Measurements from ENCODE around the gene CYP21A2. TPM values are rescaled to one million over a fixed set of nuclear protein-coding genes. Genes with fewer than 3 reads are reported as not detected.
A peak's percentile ranks its signal among the peaks of the same experiment; 100 is the strongest.

CYP21A2 gene
- total and polyA plus RNA-seq, 12 donors: 0.19 to 1.9 (median 0.62) TPM; not detected in 5

- no peak for TF ChIP-seq CTCF (IDR thresholded peaks at IDR 0.05)
- WGBS, 2 donors: 92% methylated on average over 22 of the region's 22 CpGs
- DNase-seq (no peak), ATAC-seq (no peak)
- peak overlapping the region in 2 of 10 donors; percentile 34 to 78 for H3K27ac ChIP-seq
- H3K27me3 ChIP-seq: peaks cover 0 to 27% (median 3%) of the 10 kb centered on the region in 7 donors
- H3K4me1 ChIP-seq: peaks cover 5 to 53% (median 25%) of the 10 kb centered on the region in 9 donors
- no peaks in the 10 kb centered on the region for H3K9me3 ChIP-seq
- H3K4me3 ChIP-seq: no peak overlapping the region
- intact Hi-C loops (cut with DNase I): no loop called here
- peaks cover 0 to 89% (median 9%) of the 10 kb centered on the region in 9 donors for H3K36me3 ChIP-seq
Observed at GRCh38 chr6:32083812-32084768, 45.9 kb downstream of the CYP21A2 start.

- DNase-seq (no peak), ATAC-seq (no peak)
- no peak overlapping the region for H3K27ac ChIP-seq
- H3K9me3 ChIP-seq: no peaks in the 10 kb centered on the region
- TF ChIP-seq CTCF (IDR thresholded peaks at IDR 0.05): no peak
- H3K4me1 ChIP-seq: peaks cover 5 to 53% (median 25%) of the 10 kb centered on the region in 9 donors
- intact Hi-C loops (cut with DNase I): no loop called here
- peaks cover 0 to 89% (median 6%) of the 10 kb centered on the region in 9 donors for H3K36me3 ChIP-seq
- peaks cover 0 to 27% (median 3%) of the 10 kb centered on the region in 7 donors for H3K27me3 ChIP-seq
- WGBS, 2 donors: 88 to 100% methylated on average over 2 of the region's 2 CpGs
- no peak overlapping the region for H3K4me3 ChIP-seq
Observed at GRCh38 chr6:32084780-32085179, 46.6 kb downstream of the CYP21A2 start.

GRCh38 chr6:32085759-32086459 lies 47.7 kb downstream of the CYP21A2 start:
- peaks cover 5 to 46% (median 25%) of the 10 kb centered on the region in 9 donors for H3K4me1 ChIP-seq
- no peak for TF ChIP-seq CTCF (IDR thresholded peaks at IDR 0.05)
- WGBS, 2 donors: 87 to 91% methylated on average over 17 of the region's 17 CpGs

More at GRCh38 chr6:32085759-32086459, 47.7 kb downstream of the CYP21A2 start:
- Histone ChIP-seq H3K9me3 (no peaks in the 10 kb centered on the region), H3K36me3 (peaks cover 0 to 89% (median 11%) of the 10 kb centered on the region in 9 donors), H3K27me3 (peaks cover 0 to 27% (median 3%) of the 10 kb centered on the region in 7 donors), H3K4me3 (no peak overlapping the region), H3K27ac (peak overlapping the region in 7 of 10 donors; percentile 1 to 87 (median 77))
- ATAC-seq (no peak), DNase-seq (no peak)
- intact Hi-C loops (cut with DNase I): no loop called here

Measured in heart right ventricle (tissue), 16 donors.